GM12865 (cell line): ENCODE results near the gene SLC25A30.

Experiments
- DNase-seq: peaks from one replicate; pipeline ENCODE4 v3.0.0; 2010; ENCODE audit warnings: low read depth
- H3K4me3 ChIP-seq: 2 replicates; pipeline ENCODE4 v1.5.1; 2011; ENCODE audit warnings: mild to moderate bottlenecking, low read depth, low read length, control low read depth
- CTCF ChIP-seq: IDR thresholded peaks from 2 replicates; pipeline ENCODE4 v1.5.1; 2011; ENCODE audit warnings: low read length, control low read depth, low read depth, inconsistent platforms; ENCODE audit not compliant: insufficient read depth; ENCODE audit errors: missing control alignments

Gene SLC25A30

DNA sequence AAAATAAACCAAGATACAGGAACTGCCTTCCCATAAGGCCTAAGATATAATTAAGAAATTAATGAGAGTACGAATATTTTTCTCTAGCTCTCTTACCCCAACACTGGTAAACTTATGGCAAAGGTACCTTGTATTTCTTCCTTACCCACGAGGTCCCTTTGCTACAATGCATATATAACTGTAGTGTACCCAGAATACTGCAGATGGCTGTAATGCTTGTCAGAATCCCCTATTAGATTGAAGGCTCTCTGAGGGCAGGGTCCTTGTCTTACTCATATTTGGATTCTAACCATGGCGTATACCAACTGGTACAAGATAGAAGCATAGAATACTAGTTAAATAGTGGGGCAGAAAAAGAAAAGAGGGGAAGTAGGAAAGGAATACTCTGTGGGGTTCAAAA lies 15.1 kb downstream of the SLC25A30 start:
- TF ChIP-seq CTCF, result no peak
- no peak for DNase-seq
- H3K4me3 ChIP-seq, result no peak overlapping the region

- TF ChIP-seq CTCF, result no peak
- H3K4me3 ChIP-seq, result no peak overlapping the region
- DNase-seq, result no peak
These were observed 15.5 kb downstream of the SLC25A30 start for GRCh38 chr13:45402641-45403040.

GRCh38 chr13:45401314-45401713 lies 16.9 kb downstream of the SLC25A30 start:
- no peak overlapping the region for H3K4me3 ChIP-seq
- no peak for DNase-seq
- no peak for TF ChIP-seq CTCF

DNA sequence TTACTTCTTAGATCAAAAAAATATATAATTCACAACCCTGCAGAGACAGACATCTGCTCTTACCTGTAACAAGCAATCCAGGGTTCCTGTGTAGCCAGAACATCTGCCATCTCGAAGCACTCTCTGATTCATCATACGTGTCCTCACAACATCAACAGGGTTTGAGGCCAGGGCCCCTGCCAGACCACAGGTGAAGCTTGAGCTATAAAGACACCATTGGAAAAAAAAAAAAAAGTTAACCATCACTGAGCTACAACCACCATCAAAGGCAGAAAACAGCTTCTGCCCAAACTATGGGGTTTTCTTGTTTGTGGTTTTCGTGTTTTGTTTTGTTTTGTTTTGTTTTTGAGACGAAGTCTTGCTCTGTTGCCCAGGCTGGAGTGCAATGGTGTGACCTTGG lies 19.3 kb downstream of the SLC25A30 start:
- no peak overlapping the region for H3K4me3 ChIP-seq
- no peak for TF ChIP-seq CTCF
- DNase-seq, result peak; percentile 2

- no peak for TF ChIP-seq CTCF
- no peak for DNase-seq
- H3K4me3 ChIP-seq, result no peak overlapping the region
These were observed 21.6 kb downstream of the SLC25A30 start for GRCh38 chr13:45396533-45397095.

DNA sequence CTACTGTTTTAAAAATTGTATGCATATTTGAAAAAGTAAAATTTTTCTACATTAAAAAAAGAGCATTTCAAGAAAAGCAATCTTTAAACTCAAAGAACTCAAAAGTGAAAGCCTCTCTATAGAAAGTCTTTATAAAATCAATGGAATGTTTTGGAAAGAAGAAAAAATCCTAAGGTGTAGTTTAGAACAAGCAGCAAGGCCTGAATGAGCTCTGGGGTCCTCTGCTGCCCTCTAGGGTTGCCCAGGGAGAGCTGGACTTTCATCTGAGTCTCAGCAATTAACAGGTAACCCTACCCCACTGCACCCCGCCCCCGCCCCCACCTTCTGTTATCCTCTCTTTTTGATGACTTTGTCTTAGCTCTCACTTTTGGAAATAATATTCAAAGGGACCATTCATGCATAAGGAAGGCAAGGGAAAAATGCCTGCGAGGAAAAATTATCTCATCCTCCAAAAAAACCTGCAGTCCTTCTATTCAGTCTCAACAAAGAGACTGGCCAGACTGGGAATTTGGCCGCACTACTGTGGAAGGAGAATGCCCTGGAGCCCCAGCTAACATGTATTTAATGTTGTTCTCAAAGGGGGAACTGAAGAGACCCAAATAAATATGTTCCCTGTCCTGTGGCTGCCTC lies 24.1 kb downstream of the SLC25A30 start:
- H3K4me3 ChIP-seq, result no peak overlapping the region
- peak; percentile 60 for DNase-seq
- peak; percentile 59 for TF ChIP-seq CTCF

GRCh38 chr13:45392811-45393210 lies 25.4 kb downstream of the SLC25A30 start:
- no peak for TF ChIP-seq CTCF
- DNase-seq, result no peak
- no peak overlapping the region for H3K4me3 ChIP-seq
